ENCODE measurements around the gene OR2AP1.

GRCh38 chr12:55554296-55554695 lies 18.0 kb upstream of the OR2AP1 start:
- TF ChIP-seq ZNF10 (tag by site-specific recombination; IDR thresholded peaks at IDR 0.05) (no peak), CTCF (tag by site-specific recombination; IDR thresholded peaks at IDR 0.05) (no peak), ZNF248 (tag by site-specific recombination; IDR thresholded peaks at IDR 0.05) (no peak), ZNF610 (tag by site-specific recombination; IDR thresholded peaks at IDR 0.05; ENCODE audit: borderline replicate concordance) (no peak), ZNF416 (tag by site-specific recombination; IDR thresholded peaks at IDR 0.05) (no peak), ZNF202 (tag by site-specific recombination; IDR thresholded peaks at IDR 0.05; ENCODE audit: borderline replicate concordance) (no peak), ZNF292 (tag by site-specific recombination; IDR thresholded peaks at IDR 0.05; ENCODE audit: borderline replicate concordance, low read depth) (no peak), WT1 (tag by site-specific recombination; IDR thresholded peaks at IDR 0.05) (no peak), ZNF433 (tag by site-specific recombination; IDR thresholded peaks at IDR 0.05; ENCODE audit: low read depth) (no peak), ZXDB (tag by site-specific recombination; IDR thresholded peaks at IDR 0.05) (no peak), ZNF571 (tag by site-specific recombination; IDR thresholded peaks at IDR 0.05) (no peak)

Data from HEK293 (cell line).